LNCaP clone FGC (cell line): Measurements from ENCODE around the gene THOC6.

Source experiments
- DNase-seq: peaks from one replicate; pipeline ENCODE4 v3.0.0-alpha.2; 2011; ENCODE audit warnings: low read depth
- H3K4me3 ChIP-seq: 2 replicates; pipeline ENCODE4 v1.5.1; 2011; ENCODE audit warnings: mild to moderate bottlenecking, low read depth, low read length, control low read depth
- CTCF ChIP-seq: IDR thresholded peaks from 2 replicates; pipeline ENCODE4 v1.5.1; 2012; ENCODE audit warnings: mild to moderate bottlenecking; ENCODE audit not compliant: control insufficient read depth, insufficient read depth; ENCODE audit errors: extremely low read depth

Gene THOC6

DNA sequence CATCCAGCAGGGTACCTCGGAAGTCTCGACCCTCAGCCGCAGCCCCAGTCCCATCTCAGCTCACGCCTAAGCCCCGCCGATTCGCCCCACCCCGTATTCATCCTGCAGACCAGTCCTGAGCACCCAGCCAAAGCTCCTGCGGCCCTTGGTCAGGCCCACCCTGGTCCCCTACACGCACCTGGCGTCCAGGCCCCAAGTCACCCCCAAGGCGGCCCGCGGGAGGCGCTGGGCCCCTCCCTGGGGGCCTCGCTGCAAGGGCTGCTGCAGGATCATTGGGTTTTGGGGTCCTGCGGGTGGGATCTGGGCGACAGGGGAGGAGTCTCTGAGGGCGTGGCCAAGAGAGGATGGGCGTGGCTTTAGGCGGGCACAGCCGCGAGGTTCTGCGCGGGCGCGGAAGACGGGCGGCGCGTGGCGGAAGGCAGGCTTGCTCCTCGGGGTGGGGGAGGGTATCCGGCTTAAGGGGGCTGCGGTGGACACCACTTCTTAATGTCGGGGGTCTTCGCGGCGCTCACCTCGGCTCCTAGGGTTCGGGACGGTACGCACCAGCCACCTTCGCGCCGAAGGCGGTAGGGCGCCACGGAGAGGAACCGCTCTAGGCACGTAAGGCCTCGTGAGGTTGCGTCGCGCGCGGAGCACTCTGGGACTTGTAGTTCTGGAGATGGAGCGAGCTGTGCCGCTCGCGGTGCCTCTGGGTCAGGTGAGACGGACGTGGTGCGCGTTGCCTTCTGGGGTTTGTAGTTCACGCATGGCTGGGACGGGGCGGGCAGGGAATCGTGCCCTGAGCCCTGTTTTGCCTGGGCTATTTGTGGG lies at the start of gene THOC6, which contains the start of gene HCFC1R1:
Gene THOC6 (plus strand): TSS at position 367 of the 810 bp plus-strand sequence. CDS start 292 bp downstream, at position 659.
Gene HCFC1R1 (minus strand): TSS at position 274 of the 810 bp plus-strand sequence. CDS start 1 bp downstream, at position 273.
- no peak for TF ChIP-seq CTCF
- peak; percentile 97 for DNase-seq
- H3K4me3 ChIP-seq, result peak within 1 kb of the TSS; percentile 59

DNA sequence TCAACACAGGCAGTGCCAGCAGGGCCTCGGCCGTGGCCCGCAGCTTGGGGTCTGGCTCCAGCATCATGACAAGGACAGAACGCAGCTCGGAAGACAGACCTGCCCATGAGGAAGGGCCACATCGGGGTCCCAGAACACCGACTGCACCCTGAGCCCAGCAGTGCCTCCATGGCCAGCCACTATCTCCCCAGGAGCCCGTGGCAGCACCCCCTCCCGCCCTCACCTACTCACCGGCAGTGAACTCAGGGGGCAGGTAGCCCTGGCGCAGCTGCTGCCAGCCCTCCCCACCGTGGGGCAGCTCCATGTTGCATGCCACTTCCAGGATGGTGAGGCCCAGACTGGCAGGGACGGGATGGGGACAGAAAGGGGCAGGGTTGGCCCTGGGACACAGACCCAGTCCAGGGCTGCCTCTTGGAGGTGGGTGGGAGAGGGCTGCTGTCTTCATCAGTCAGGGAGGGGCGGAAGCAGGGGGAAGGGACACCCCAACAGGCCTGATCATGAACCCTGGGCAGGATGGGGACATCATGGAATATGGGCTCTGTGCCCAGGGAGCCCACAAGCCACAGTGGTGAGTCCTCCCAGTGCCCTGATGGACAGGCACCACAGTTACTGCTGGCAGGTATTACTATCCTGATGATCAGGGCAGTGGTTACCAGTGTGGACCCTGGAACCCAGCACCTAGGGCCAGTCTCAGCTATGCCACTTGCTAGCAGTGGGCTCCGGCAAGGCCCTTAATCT lies 49.3 kb upstream of the THOC6 start:
- no peak for DNase-seq
- H3K4me3 ChIP-seq, result no peak overlapping the region
- no peak for TF ChIP-seq CTCF

DNA sequence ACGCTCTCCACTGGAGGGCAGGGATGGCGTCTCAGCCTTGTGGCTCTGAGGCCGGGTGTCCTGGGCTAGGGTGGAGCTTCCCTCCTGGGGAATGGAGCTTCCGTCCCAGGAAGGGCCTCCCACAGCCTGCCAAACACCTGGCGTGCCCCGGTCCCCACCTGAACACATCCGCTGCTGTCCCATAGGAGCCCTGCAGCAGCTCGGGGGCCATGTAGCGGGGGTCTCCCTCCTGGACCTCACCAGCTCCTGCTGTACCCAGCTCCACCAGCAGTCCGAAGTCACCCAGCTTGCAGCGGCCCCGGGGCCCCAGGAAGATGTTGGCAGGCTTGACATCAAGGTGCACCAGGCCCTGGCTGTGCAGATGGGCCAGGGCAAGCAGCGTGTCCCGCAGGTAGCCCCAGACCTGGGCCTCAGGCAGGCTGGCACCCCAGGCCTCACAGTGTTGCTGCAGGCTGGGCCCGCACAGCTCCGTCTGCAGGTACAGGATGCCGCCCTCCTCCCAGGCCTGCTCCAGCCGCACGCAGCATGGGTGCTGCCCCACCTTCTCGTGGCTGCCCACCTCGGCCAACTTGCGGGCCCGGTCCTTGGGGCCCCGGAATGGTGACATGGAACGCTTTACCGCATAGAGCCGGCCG lies 48.6 kb upstream of the THOC6 start:
- no peak for DNase-seq
- H3K4me3 ChIP-seq, result no peak overlapping the region
- TF ChIP-seq CTCF, result no peak

DNA sequence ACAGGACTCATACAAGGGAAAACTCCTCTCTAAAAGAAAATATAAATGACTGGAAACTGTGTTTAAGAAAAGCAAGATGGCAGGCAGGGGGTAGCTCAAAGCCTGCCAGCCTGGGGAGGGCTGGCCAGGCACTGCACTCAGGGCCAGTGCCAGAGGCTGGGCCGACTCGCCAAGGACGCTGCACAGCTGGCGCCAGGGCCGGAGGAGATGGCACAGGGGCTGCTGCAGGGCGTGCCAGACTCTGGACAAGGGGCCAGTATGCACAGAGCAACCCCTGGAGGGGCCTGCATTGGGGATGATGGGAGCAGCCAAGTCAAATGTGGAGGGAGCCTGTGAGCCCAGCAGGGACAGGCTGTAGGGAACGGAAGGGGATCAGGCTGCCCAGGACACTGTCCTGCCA lies 47.6 kb upstream of the THOC6 start:
- no peak overlapping the region for H3K4me3 ChIP-seq
- DNase-seq, result no peak
- no peak for TF ChIP-seq CTCF

DNA sequence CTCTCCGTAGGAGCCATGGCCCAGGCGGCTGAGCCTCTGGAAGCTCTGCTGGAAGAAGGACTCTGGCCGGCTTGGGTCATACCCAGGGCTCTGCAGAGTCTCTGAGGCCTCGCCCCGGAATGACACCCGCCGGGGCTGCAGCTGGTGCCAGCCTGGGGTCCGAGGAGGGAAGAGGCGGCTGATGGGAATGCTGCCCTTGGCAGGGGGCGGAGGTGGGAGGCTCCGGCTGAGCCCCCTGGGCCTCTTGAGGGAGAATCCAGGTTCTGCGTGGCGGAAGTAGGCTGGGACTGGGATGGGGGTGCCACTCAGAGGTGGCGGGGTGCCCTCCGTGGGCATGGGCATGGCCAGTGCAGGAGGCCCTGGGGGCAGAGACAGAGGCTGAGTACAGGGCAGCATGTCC lies 47.2 kb upstream of the THOC6 start:
- no peak for TF ChIP-seq CTCF
- DNase-seq, result no peak
- no peak overlapping the region for H3K4me3 ChIP-seq

DNA sequence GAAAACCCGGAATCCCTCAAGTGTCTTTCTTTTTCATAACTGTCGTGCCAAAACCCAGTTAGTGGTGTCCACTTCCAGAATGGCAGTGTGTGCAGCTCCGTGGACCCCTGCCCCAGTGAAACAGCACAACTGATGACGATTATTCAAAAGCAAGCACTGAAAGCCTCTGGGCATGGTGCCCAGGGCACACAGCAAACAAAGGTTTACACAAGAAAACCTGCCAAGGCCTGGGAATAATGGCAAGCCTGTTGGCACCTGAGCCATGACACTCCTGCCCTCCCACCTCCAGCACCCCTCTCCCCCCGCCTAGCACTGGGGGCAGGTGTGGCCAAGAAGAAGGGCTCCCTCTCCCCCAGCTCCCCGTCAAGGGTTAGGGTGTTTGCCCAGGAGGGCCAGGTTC lies 46.4 kb upstream of the THOC6 start:
- no peak for TF ChIP-seq CTCF
- peak; percentile 90 for DNase-seq
- peak overlapping the region; percentile 30 for H3K4me3 ChIP-seq
